ENCODE results near the gene CEP57.

GRCh38 chr11:95835768-95836488, 45.6 kb downstream of the CEP57 start:
- no peak for TF ChIP-seq POLR2A (IDR thresholded peaks at IDR 0.05; ENCODE audit: extremely low read depth, insufficient read length)
- TF ChIP-seq CTCF (IDR thresholded peaks at IDR 0.05; ENCODE audit: low read depth, low read length), result peak; percentile 93

Measured in NB4 (cell line).